ENCODE measurements around the gene OR2L8. TPM values are rescaled to one million over a fixed set of nuclear protein-coding genes. Genes with fewer than 3 reads are reported as not detected.

The OR2L8 gene
- total and polyA plus RNA-seq, 9 of the 15 experiments (the other 6 are each of a cell fraction or from before 2014, with no cell fraction given) = not detected

DNA sequence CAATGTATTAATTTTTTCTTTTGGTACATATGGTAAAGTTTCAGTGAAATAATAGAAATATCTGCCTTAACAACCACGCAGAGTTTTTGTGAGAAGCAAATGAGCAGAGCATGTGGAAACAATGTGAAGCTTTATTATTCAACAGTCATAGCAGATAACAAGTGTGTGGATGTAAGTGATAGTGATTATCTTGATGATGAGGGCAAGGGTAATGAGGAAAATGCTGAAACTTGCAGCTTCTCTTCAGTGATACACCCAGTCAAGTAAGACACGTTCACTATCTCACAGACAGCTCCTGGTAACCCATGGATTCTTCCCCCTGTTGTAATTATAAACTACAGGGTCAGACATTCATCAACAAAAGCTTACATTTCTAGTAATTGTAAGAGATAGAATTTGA, 50.2 kb downstream of the OR2L8 start:
- TF ChIP-seq ZNF253 (CRISPR knock-in tag; conservative IDR thresholded peaks at IDR 0.05) (no peak), NR2F6 (CRISPR knock-in tag; IDR thresholded peaks at IDR 0.05) (no peak)
- Histone ChIP-seq H2AFZ (ENCODE audit: low read depth, low read length) (no peak overlapping the region), H3K4me3 (no peak overlapping the region), H3K9me1 (ENCODE audit: control insufficient read depth, insufficient read depth, low read length) (no peaks in the 10 kb centered on the region), H3K9ac (ENCODE audit: insufficient read depth in 1 of 2, low read depth in 2 of 2, low read length in 2 of 2) (no peak overlapping the region), H3K79me2 (ENCODE audit: control insufficient read depth, insufficient read depth, low read length) (no peaks in the 10 kb centered on the region), H4K20me1 (replicated peaks; ENCODE audit: control insufficient read depth, insufficient read depth, low read length) (no peaks in the 10 kb centered on the region), H3K36me3 (ENCODE audit: control insufficient read depth, insufficient read depth, low read length) (no peaks in the 10 kb centered on the region), H3K27me3 (ENCODE audit: control insufficient read depth in 2 of 2, insufficient read depth in 2 of 2, low read length in 2 of 2) (no peaks in the 10 kb centered on the region), H3K27ac (ENCODE audit: extremely low read depth, low read depth, low read length) (no peak overlapping the region), H3K4me2 (ENCODE audit: insufficient read depth, low read length) (no peak overlapping the region), H3K9me3 (replicated peaks; ENCODE audit: control insufficient read depth, insufficient read depth, low read depth, low read length) (no peaks in the 10 kb centered on the region; the same call in none of the 2 replicates), H3K4me1 (replicated peaks in 1 of 2; ENCODE audit: control insufficient read depth in 2 of 2, insufficient read depth in 2 of 2, low read length in 2 of 2) (no peaks in the 10 kb centered on the region)
- no TSS peak for BruUV-seq (replicated peaks)
- WGBS (ENCODE audit: insufficient coverage, low coverage, missing lambda C conversion rate) = 0% methylated on average over 2 of the region's 2 CpGs
- intact Hi-C loops (cut with micrococcal nuclease) = no loop called here
- CTCF ChIA-PET (ENCODE audit: low intra/inter-chr PET ratio) = no interaction called here
- ATAC-seq (no peak), DNase-seq (ENCODE audit: extremely low read depth in 1 of 4, low spot score in 3 of 4) (no peak), FAIRE-seq (no peak)
- POLR2A ChIA-PET = no interaction called here
- in situ Hi-C loops (cut with MboI) = no loop called here

Small RNA genes within 50 kb of the gene (small RNA-seq; reads per million reads assigned to genes)
- gene RF00019 = not detected

Other genes with a start within 250 kb of the OR2L8 start
Only the 7 nearest of the 18 such genes appear.
- 9.7 and 10.4 TPM in 2 replicates for gene TRIM58, start 91.7 kb upstream of the OR2L8 start, total RNA-seq (2014; rRNA removed)
- 6.6 and 7.2 TPM in 2 replicates for gene TRIM58, start 91.7 kb upstream of the OR2L8 start, total RNA-seq (2014; rRNA removed; fragmentation: Illumina TruSeq; extraction: Trizol)
- 7.0 and 7.9 TPM in 2 replicates for gene TRIM58, start 91.7 kb upstream of the OR2L8 start, total RNA-seq (2015; rRNA removed; fragmentation: Illumina TruSeq; extraction: Trizol)
- gene TRIM58, start 91.7 kb upstream of the OR2L8 start, total RNA-seq (2021) = 19.1 and 19.8 TPM in 2 replicates
- 4.1 and 5.6 TPM in 2 replicates for gene TRIM58, start 91.7 kb upstream of the OR2L8 start, polyA plus RNA-seq (2011; rRNA removed)
- gene TRIM58, start 91.7 kb upstream of the OR2L8 start, polyA plus RNA-seq (2014; fragmentation: Illumina TruSeq; extraction: Trizol) = 10.6 and 13.8 TPM in 2 replicates
- gene TRIM58, start 91.7 kb upstream of the OR2L8 start, polyA plus RNA-seq (2014; fragmentation: Nextera tagmentation; extraction: Ambion mirVana) = 1 to 10 TPM; 3.8 to 5.8 TPM
- gene TRIM58, start 91.7 kb upstream of the OR2L8 start, polyA plus RNA-seq (2014; rRNA removed) = 8.7 and 10.4 TPM in 2 replicates
- gene OR2W3, start 53.3 kb upstream of the OR2L8 start, total RNA-seq (2014; rRNA removed) = 4.0 and 4.3 TPM in 2 replicates
- gene OR2W3, start 53.3 kb upstream of the OR2L8 start, total RNA-seq (2014; rRNA removed; fragmentation: Illumina TruSeq; extraction: Trizol) = 2.3 and 3.3 TPM in 2 replicates
- gene OR2W3, start 53.3 kb upstream of the OR2L8 start, total RNA-seq (2015; rRNA removed; fragmentation: Illumina TruSeq; extraction: Trizol) = 4.2 and 4.3 TPM in 2 replicates
- 5.5 and 7.6 TPM in 2 replicates for gene OR2W3, start 53.3 kb upstream of the OR2L8 start, total RNA-seq (2021)
- 3.3 and 3.7 TPM in 2 replicates for gene OR2W3, start 53.3 kb upstream of the OR2L8 start, polyA plus RNA-seq (2011; rRNA removed)
- 4.8 and 6.1 TPM in 2 replicates for gene OR2W3, start 53.3 kb upstream of the OR2L8 start, polyA plus RNA-seq (2014; fragmentation: Illumina TruSeq; extraction: Trizol)
- under 1 TPM; 0.67 to 0.70 TPM for gene OR2W3, start 53.3 kb upstream of the OR2L8 start, polyA plus RNA-seq (2014; fragmentation: Nextera tagmentation; extraction: Ambion mirVana)
- gene OR2W3, start 53.3 kb upstream of the OR2L8 start, polyA plus RNA-seq (2014; rRNA removed) = 3.1 and 3.7 TPM in 2 replicates
- gene OR2T8, start 28.6 kb upstream of the OR2L8 start, total RNA-seq (2014; rRNA removed) = 0.45 TPM in 1 of 2 replicates, not detected in the other
- 0.15 and 0.35 TPM in 2 replicates for gene OR2T8, start 28.6 kb upstream of the OR2L8 start, total RNA-seq (2014; rRNA removed; fragmentation: Illumina TruSeq; extraction: Trizol)
- gene OR2T8, start 28.6 kb upstream of the OR2L8 start, total RNA-seq (2015; rRNA removed; fragmentation: Illumina TruSeq; extraction: Trizol) = 0.38 TPM in 1 of 2 replicates, not detected in the other
- 0.38 TPM in 1 of 2 replicates, not detected in the other for gene OR2T8, start 28.6 kb upstream of the OR2L8 start, total RNA-seq (2021)
- 0.27 and 0.38 TPM in 2 replicates for gene OR2T8, start 28.6 kb upstream of the OR2L8 start, polyA plus RNA-seq (2011; rRNA removed)
- 0.25 and 0.46 TPM in 2 replicates for gene OR2T8, start 28.6 kb upstream of the OR2L8 start, polyA plus RNA-seq (2014; fragmentation: Illumina TruSeq; extraction: Trizol)
- gene OR2T8, start 28.6 kb upstream of the OR2L8 start, polyA plus RNA-seq (2014; fragmentation: Nextera tagmentation; extraction: Ambion mirVana) = under 1 TPM in 1 of 2 experiments, not detected in 1; 0.08 TPM
- gene OR2T8, start 28.6 kb upstream of the OR2L8 start, polyA plus RNA-seq (2014; rRNA removed) = 0.23 and 0.24 TPM in 2 replicates
- gene OR2AJ1, start 24.0 kb upstream of the OR2L8 start, total RNA-seq (2014; rRNA removed) = not detected in 2 replicates
- not detected in 2 replicates for gene OR2AJ1, start 24.0 kb upstream of the OR2L8 start, total RNA-seq (2014; rRNA removed; fragmentation: Illumina TruSeq; extraction: Trizol)
- gene OR2AJ1, start 24.0 kb upstream of the OR2L8 start, total RNA-seq (2015; rRNA removed; fragmentation: Illumina TruSeq; extraction: Trizol) = not detected in 2 replicates
- not detected in 2 replicates for gene OR2AJ1, start 24.0 kb upstream of the OR2L8 start, total RNA-seq (2021)
- not detected in 2 replicates for gene OR2AJ1, start 24.0 kb upstream of the OR2L8 start, polyA plus RNA-seq (2011; rRNA removed)
- not detected in 2 replicates for gene OR2AJ1, start 24.0 kb upstream of the OR2L8 start, polyA plus RNA-seq (2014; fragmentation: Illumina TruSeq; extraction: Trizol)
- not detected for gene OR2AJ1, start 24.0 kb upstream of the OR2L8 start, polyA plus RNA-seq (2014; fragmentation: Nextera tagmentation; extraction: Ambion mirVana)
- gene OR2AJ1, start 24.0 kb upstream of the OR2L8 start, polyA plus RNA-seq (2014; rRNA removed) = not detected in 2 replicates
- gene OR2AK2, start 16.4 kb downstream of the OR2L8 start, total RNA-seq (2014; rRNA removed) = not detected in 2 replicates
- gene OR2AK2, start 16.4 kb downstream of the OR2L8 start, total RNA-seq (2014; rRNA removed; fragmentation: Illumina TruSeq; extraction: Trizol) = not detected in 2 replicates
- not detected in 2 replicates for gene OR2AK2, start 16.4 kb downstream of the OR2L8 start, total RNA-seq (2015; rRNA removed; fragmentation: Illumina TruSeq; extraction: Trizol)
- not detected in 2 replicates for gene OR2AK2, start 16.4 kb downstream of the OR2L8 start, total RNA-seq (2021)
- 0.10 and 0.12 TPM in 2 replicates for gene OR2AK2, start 16.4 kb downstream of the OR2L8 start, polyA plus RNA-seq (2011; rRNA removed)
- not detected in 2 replicates for gene OR2AK2, start 16.4 kb downstream of the OR2L8 start, polyA plus RNA-seq (2014; fragmentation: Illumina TruSeq; extraction: Trizol)
- not detected for gene OR2AK2, start 16.4 kb downstream of the OR2L8 start, polyA plus RNA-seq (2014; fragmentation: Nextera tagmentation; extraction: Ambion mirVana)
- not detected in 2 replicates for gene OR2AK2, start 16.4 kb downstream of the OR2L8 start, polyA plus RNA-seq (2014; rRNA removed)
- gene OR2L5, start 64.8 kb downstream of the OR2L8 start, total RNA-seq (2014; rRNA removed) = not detected in 2 replicates
- not detected in 2 replicates for gene OR2L5, start 64.8 kb downstream of the OR2L8 start, total RNA-seq (2014; rRNA removed; fragmentation: Illumina TruSeq; extraction: Trizol)
- gene OR2L5, start 64.8 kb downstream of the OR2L8 start, total RNA-seq (2015; rRNA removed; fragmentation: Illumina TruSeq; extraction: Trizol) = not detected in 2 replicates
- not detected in 2 replicates for gene OR2L5, start 64.8 kb downstream of the OR2L8 start, total RNA-seq (2021)
- 0.03 and 0.04 TPM in 2 replicates for gene OR2L5, start 64.8 kb downstream of the OR2L8 start, polyA plus RNA-seq (2011; rRNA removed)
- not detected in 2 replicates for gene OR2L5, start 64.8 kb downstream of the OR2L8 start, polyA plus RNA-seq (2014; fragmentation: Illumina TruSeq; extraction: Trizol)
- gene OR2L5, start 64.8 kb downstream of the OR2L8 start, polyA plus RNA-seq (2014; fragmentation: Nextera tagmentation; extraction: Ambion mirVana) = not detected
- gene OR2L5, start 64.8 kb downstream of the OR2L8 start, polyA plus RNA-seq (2014; rRNA removed) = not detected in 2 replicates
- gene OR2L2, start 81.2 kb downstream of the OR2L8 start, total RNA-seq (2014; rRNA removed) = 0.05 TPM in 1 of 2 replicates, not detected in the other
- gene OR2L2, start 81.2 kb downstream of the OR2L8 start, total RNA-seq (2014; rRNA removed; fragmentation: Illumina TruSeq; extraction: Trizol) = not detected in 2 replicates
- gene OR2L2, start 81.2 kb downstream of the OR2L8 start, total RNA-seq (2015; rRNA removed; fragmentation: Illumina TruSeq; extraction: Trizol) = not detected in 2 replicates
- 0.09 TPM in 1 of 2 replicates, not detected in the other for gene OR2L2, start 81.2 kb downstream of the OR2L8 start, total RNA-seq (2021)
- gene OR2L2, start 81.2 kb downstream of the OR2L8 start, polyA plus RNA-seq (2011; rRNA removed) = 0.07 and 0.14 TPM in 2 replicates
- gene OR2L2, start 81.2 kb downstream of the OR2L8 start, polyA plus RNA-seq (2014; fragmentation: Illumina TruSeq; extraction: Trizol) = 0.04 TPM in 1 of 2 replicates, not detected in the other
- gene OR2L2, start 81.2 kb downstream of the OR2L8 start, polyA plus RNA-seq (2014; fragmentation: Nextera tagmentation; extraction: Ambion mirVana) = not detected
- gene OR2L2, start 81.2 kb downstream of the OR2L8 start, polyA plus RNA-seq (2014; rRNA removed) = not detected in 2 replicates

All from K562 (cell line).